Lung (tissue), 12 donors: ENCODE results near the gene ASCL2. TPM values are rescaled to one million over a fixed set of nuclear protein-coding genes. Genes with fewer than 3 reads are reported as not detected.

Experiments used
- ATAC-seq: fragments of 200-7000 bp; cut with Tn5 transposase; one replicate; pipeline ENCODE4 v1.9.1; 2020; ENCODE audit warnings: moderate number of reproducible peaks; ENCODE audit not compliant: insufficient read depth, low FRiP score
- DNase-seq, 3 donors: peaks; one replicate each; pipeline ENCODE4 v3.0.0-alpha.2; 2013 to 2017
- H3K27ac ChIP-seq, 2 donors: one replicate each; pipeline ENCODE4 v1.5.1; 2013; ENCODE audit warnings: mild to moderate bottlenecking in 2 of 2, moderate library complexity in 2 of 2, control low read depth in 1 of 2, inconsistent platforms in 1 of 2, low read depth in 1 of 2, low read length in 1 of 2
- H3K27me3 ChIP-seq, 3 donors: one replicate each; pipeline ENCODE4 v1.5.1; 2013; ENCODE audit warnings: low read length in 2 of 3; ENCODE audit not compliant: control insufficient read depth in 3 of 3, insufficient read depth in 3 of 3
- H3K36me3 ChIP-seq, 4 donors: one replicate each; pipeline ENCODE4 v1.5.1; 2013; ENCODE audit warnings: low read length in 4 of 4, mild to moderate bottlenecking in 1 of 4, moderate library complexity in 1 of 4; ENCODE audit not compliant: control insufficient read depth in 4 of 4, insufficient read depth in 4 of 4
- H3K4me1 ChIP-seq, 5 donors: one replicate each; pipeline ENCODE4 v1.5.1; 2013; ENCODE audit warnings: low read length in 5 of 5, mild to moderate bottlenecking in 2 of 5, moderate library complexity in 1 of 5; ENCODE audit not compliant: control insufficient read depth in 5 of 5, insufficient read depth in 5 of 5
- H3K4me3 ChIP-seq: one replicate; pipeline ENCODE4 v1.5.1; 2013; ENCODE audit warnings: mild to moderate bottlenecking, control low read depth, moderate library complexity
- H3K9ac ChIP-seq, 2 donors: one replicate each; pipeline ENCODE4 v1.5.1; 2013; ENCODE audit warnings: low read length in 2 of 2, control low read depth in 1 of 2; ENCODE audit not compliant: insufficient read depth in 1 of 2
- H3K9me3 ChIP-seq, 4 donors: one replicate each; pipeline ENCODE4 v1.5.1; 2013; ENCODE audit warnings: low read length in 3 of 4, mild to moderate bottlenecking in 1 of 4, moderate library complexity in 1 of 4; ENCODE audit not compliant: control insufficient read depth in 4 of 4, insufficient read depth in 3 of 4
- WGBS, 2 donors: extraction: QIAGEN DNeasy Blood & Tissue Kit; methylation state at CpG; one replicate each; pipeline ENCODE4 v1.1.7; 2013; 5-methylcytosine and 5-hydroxymethylcytosine counted together
- polyA plus RNA-seq, 2 donors: library from polyadenylated mRNA; stranded (reverse); fragments of 200-250 nt; gene quantifications; one replicate each; pipeline ENCODE4 v1.2.1, GENCODE V29; 2013
- total RNA-seq, 2 donors: library from RNA; depleted of rRNA in 1 of 2; stranded (reverse); fragments of >200 nt in 1 of 2; gene quantifications; one replicate each; pipeline ENCODE4 v1.2.1, GENCODE V29; 2014 to 2021
- TF ChIP-seq, protein P1 (sequence below): IDR thresholded peaks from 2 replicates; pipeline ENCODE4 v1.5.1; 2012; ENCODE audit warnings: mild to moderate bottlenecking; ENCODE audit errors: control extremely low read depth, extremely low read depth
- donor health status: control.
- donor health status: control.
- donor health status: Bipolar disorder and iron deficiency.
- donor health status: healthy.
- donor health status: DM: yes; HTN: yes; CAD: no.

Gene ASCL2
- total and polyA plus RNA-seq, 4 donors: 0.94 to 2.4 (median 2.2) TPM; not detected in 1

DNA sequence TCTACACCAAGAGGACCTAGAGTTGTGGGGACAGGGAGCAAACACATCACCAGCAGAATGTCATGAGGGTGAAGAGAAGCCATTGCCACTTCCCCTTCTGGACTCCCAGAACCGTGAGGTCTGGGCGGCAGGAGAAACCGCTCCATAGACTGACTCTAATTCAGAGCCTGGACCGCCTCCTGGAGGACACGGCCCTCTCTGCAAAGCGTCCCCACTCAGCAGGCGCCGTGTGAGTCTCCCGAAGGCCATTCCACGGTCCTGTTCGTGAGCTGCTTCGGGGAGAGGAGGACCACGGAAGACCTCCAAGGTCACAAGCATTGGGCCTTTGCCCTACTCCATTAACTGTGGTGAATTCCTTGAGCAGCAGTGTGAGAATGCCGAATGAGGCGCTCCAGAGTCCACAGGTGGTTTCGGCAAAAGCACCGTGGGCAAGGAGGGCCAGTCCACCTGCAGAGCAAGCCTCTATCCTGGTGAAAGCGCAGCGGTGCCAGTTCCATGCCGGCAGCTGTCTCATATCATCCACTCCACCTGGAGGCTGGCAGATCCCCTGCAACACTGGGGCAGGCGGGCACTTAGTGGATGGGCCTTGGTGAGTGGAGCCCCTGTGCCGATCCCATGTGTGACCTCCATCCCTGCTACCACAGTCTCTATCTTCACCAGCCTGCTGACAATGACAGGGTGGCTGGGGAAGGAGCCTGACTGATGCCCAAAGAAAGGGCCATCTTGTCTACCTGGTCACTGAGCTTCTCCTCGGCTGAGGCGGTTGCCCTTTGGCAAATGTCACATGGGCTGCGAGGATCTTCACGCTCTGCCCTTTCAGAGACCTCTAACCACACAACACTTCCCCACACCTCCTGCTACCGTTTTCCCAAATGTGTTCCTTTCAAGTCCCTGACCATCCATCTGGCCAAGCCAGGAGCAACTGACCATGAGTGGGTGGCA lies 23.9 kb upstream of the ASCL2 start:
- DNase-seq (peak in 1 of 3 donors; percentile 9), ATAC-seq (no peak)
- Histone ChIP-seq H3K9me3 (no peaks in the 10 kb centered on the region), H3K4me1 (no peaks in the 10 kb centered on the region), H3K36me3 (no peaks in the 10 kb centered on the region), H3K4me3 (no peak overlapping the region), H3K9ac (no peak overlapping the region), H3K27me3 (no peaks in the 10 kb centered on the region), H3K27ac (no peak overlapping the region)
- TF ChIP-seq, protein P1, sequence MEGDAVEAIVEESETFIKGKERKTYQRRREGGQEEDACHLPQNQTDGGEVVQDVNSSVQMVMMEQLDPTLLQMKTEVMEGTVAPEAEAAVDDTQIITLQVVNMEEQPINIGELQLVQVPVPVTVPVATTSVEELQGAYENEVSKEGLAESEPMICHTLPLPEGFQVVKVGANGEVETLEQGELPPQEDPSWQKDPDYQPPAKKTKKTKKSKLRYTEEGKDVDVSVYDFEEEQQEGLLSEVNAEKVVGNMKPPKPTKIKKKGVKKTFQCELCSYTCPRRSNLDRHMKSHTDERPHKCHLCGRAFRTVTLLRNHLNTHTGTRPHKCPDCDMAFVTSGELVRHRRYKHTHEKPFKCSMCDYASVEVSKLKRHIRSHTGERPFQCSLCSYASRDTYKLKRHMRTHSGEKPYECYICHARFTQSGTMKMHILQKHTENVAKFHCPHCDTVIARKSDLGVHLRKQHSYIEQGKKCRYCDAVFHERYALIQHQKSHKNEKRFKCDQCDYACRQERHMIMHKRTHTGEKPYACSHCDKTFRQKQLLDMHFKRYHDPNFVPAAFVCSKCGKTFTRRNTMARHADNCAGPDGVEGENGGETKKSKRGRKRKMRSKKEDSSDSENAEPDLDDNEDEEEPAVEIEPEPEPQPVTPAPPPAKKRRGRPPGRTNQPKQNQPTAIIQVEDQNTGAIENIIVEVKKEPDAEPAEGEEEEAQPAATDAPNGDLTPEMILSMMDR: no peak
- 72 to 78% methylated on average over 27 of the region's 27 CpGs for WGBS, 2 donors

DNA sequence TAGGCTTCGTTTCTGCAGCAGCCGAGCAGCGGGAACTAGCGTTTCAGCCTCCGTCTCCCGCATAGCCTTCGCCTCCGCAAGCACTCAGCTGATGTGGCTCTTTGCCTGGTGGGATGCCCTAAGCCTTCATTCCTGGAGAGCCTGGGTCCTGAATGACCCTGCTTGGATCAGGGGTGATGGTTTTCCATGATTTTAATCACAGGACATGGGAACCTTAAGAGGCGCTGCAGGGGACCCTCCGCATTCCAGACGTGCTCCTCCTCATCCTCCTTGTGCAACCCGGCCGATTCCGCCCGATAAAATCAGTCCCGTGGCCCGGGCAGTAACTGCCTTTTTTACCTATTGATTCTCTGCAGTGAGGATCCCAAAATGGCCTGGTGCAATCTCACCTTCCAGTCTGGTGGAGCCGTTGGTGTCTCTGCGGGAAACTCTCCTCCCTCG lies 23.2 kb upstream of the ASCL2 start:
- Histone ChIP-seq H3K4me3 (no peak overlapping the region), H3K36me3 (no peaks in the 10 kb centered on the region), H3K27me3 (no peaks in the 10 kb centered on the region), H3K9me3 (no peaks in the 10 kb centered on the region), H3K9ac (no peak overlapping the region), H3K4me1 (peaks cover 0 to 3% (median 0%) of the 10 kb centered on the region in 5 donors), H3K27ac (no peak overlapping the region)
- no peak for ATAC-seq
- 74 to 85% methylated on average over 20 of the region's 20 CpGs for WGBS, 2 donors
- DNase-seq: no peak
- TF ChIP-seq, protein P1: no peak

DNA sequence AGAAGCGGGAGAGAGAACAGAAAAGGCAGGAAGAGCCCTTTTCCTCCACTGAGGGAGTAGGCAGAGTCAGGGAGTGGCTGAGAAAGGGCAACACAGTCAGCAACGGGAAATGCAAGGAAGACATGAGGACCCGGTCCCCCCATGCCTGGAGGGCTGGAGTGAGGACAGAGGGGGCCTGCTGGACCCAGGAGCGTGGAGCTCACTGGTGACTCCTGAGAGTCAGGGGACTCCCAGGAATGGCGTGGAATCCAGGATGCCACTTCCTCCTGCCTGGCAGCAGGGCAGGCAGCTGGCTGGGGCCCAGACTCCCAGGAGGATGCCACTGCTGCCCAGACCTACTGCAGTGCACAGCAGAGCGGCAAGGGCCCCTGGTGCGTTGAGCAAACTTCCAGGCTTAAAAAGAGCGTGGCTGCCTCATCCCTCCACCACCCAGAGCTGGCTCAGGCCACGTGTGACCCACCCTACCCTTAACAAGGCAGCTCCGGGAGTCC lies 20.0 kb upstream of the ASCL2 start:
- H3K9me3 ChIP-seq: no peaks in the 10 kb centered on the region
- H3K27ac ChIP-seq: peak overlapping the region in 1 of 2 donors; percentile 58
- TF ChIP-seq, protein P1: no peak
- peaks cover 0 to 17% (median 4%) of the 10 kb centered on the region in 5 donors for H3K4me1 ChIP-seq
- ATAC-seq: no peak
- DNase-seq: peak in 1 of 3 donors; percentile 10
- H3K27me3 ChIP-seq: no peaks in the 10 kb centered on the region
- no peak overlapping the region for H3K9ac ChIP-seq
- 50 to 62% methylated on average over 9 to 10 of the region's 10 CpGs for WGBS, 2 donors
- no peaks in the 10 kb centered on the region for H3K36me3 ChIP-seq
- H3K4me3 ChIP-seq: no peak overlapping the region
